ENCODE measurements around the gene SPG21.

DNA sequence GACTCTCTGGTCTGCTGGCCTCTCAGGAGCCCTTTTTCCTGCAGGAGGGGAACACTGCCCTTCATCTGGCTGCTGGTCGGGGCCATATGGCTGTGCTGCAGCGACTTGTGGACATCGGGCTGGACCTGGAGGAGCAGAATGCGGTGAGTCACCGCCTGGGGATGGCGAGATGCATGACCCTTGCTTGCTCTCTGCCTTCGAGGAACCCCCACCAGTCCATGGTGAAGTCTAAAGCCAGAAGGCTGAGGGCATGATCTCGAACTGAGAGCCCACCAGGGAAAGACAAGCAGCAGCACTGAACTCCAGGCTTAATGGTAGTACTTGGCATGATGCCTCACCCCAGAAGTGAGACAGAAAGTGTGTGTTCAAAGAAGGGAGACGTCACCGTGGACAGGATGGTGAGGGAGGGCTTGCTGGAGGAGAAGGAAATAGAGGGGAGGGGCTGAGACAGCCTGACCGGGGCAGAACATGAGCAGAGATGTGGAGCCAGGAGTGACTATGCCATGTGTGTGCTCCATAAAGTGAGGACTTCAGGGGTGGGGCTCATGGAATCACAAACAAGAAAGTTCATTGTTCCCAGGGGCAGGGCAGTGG lies 58.8 kb downstream of the SPG21 start:
- no peak for TF ChIP-seq CTCF (IDR thresholded peaks at IDR 0.05)
- no peak for TF ChIP-seq POLR2A (IDR thresholded peaks at IDR 0.05)
